ENCODE measurements around the gene MAGEC1.
"Not testable (repeated sequence)": the region's sequence is repeated elsewhere in the genome, so short reads cannot be mapped to it uniquely, and the experiment has no call there.

MAGEC1 gene

GRCh38 chrX:141903400-141904155, at the start of gene MAGEC1:
Gene MAGEC1, plus strand, starts transcription at chrX:141903894. Its CDS starts 1,179 bp downstream, at chrX:141905073.
- Histone ChIP-seq H3K4me1 (ENCODE audit: insufficient read depth, low read length) (no peaks in the 10 kb centered on the region), H3K36me3 (ENCODE audit: insufficient read depth, low read length) (no peaks in the 10 kb centered on the region), H3K27me3 (ENCODE audit: control insufficient read depth in 1 of 2, insufficient read depth in 2 of 2, low read length in 2 of 2) (no peaks in the 10 kb centered on the region), H3K27ac (ENCODE audit: low read depth, low read length) (no peak within 1 kb of the TSS), H3K4me3 (ENCODE audit: low read depth in 1 of 2, low read length in 2 of 2) (no peak within 1 kb of the TSS), H3K9ac (ENCODE audit: low read length) (no peak within 1 kb of the TSS), H3K9me3 (ENCODE audit: low read length) (no peaks in the 10 kb centered on the region)

- no peaks in the 10 kb centered on the region for H3K9me3 ChIP-seq (ENCODE audit: low read length)
- no peak overlapping the region for H3K9ac ChIP-seq (ENCODE audit: low read length)
- no peaks in the 10 kb centered on the region for H3K27me3 ChIP-seq (ENCODE audit: control insufficient read depth in 1 of 2, insufficient read depth in 2 of 2, low read length in 2 of 2)
- H3K27ac ChIP-seq (ENCODE audit: low read depth, low read length) = no peak overlapping the region
- H3K36me3 ChIP-seq (ENCODE audit: insufficient read depth, low read length) = no peaks in the 10 kb centered on the region
- H3K4me3 ChIP-seq (ENCODE audit: low read depth in 1 of 2, low read length in 2 of 2) = no peak overlapping the region
- no peaks in the 10 kb centered on the region for H3K4me1 ChIP-seq (ENCODE audit: insufficient read depth, low read length)
These were observed 46.2 kb upstream of the MAGEC1 start for GRCh38 chrX:141857479-141857878.

- Histone ChIP-seq H3K4me3 (ENCODE audit: low read depth in 1 of 2, low read length in 2 of 2) (no peak overlapping the region), H3K36me3 (ENCODE audit: insufficient read depth, low read length) (no peaks in the 10 kb centered on the region), H3K4me1 (ENCODE audit: insufficient read depth, low read length) (no peaks in the 10 kb centered on the region), H3K27ac (ENCODE audit: low read depth, low read length) (no peak overlapping the region), H3K27me3 (ENCODE audit: control insufficient read depth in 1 of 2, insufficient read depth in 2 of 2, low read length in 2 of 2) (peaks cover 0 to 5% of the 10 kb centered on the region in 2 donors), H3K9ac (ENCODE audit: low read length) (no peak overlapping the region), H3K9me3 (ENCODE audit: low read length) (no peaks in the 10 kb centered on the region)
These were observed 24.1 kb upstream of the MAGEC1 start for GRCh38 chrX:141879616-141880015.

GRCh38 chrX:141888811-141889210, 14.9 kb upstream of the MAGEC1 start:
- H3K36me3 ChIP-seq (ENCODE audit: insufficient read depth, low read length); H3K27me3 ChIP-seq (ENCODE audit: control insufficient read depth in 1 of 2, insufficient read depth in 2 of 2, low read length in 2 of 2); H3K27ac ChIP-seq (ENCODE audit: low read depth, low read length); H3K9ac ChIP-seq (ENCODE audit: low read length); H3K4me1 ChIP-seq (ENCODE audit: insufficient read depth, low read length); H3K4me3 ChIP-seq (ENCODE audit: low read depth in 1 of 2, low read length in 2 of 2); H3K9me3 ChIP-seq (ENCODE audit: low read length): not testable (repeated sequence)

- Histone ChIP-seq H3K27me3 (ENCODE audit: control insufficient read depth in 1 of 2, insufficient read depth in 2 of 2, low read length in 2 of 2) (no peaks in the 10 kb centered on the region), H3K9ac (ENCODE audit: low read length) (no peak overlapping the region), H3K27ac (ENCODE audit: low read depth, low read length) (no peak overlapping the region), H3K9me3 (ENCODE audit: low read length) (no peaks in the 10 kb centered on the region), H3K4me1 (ENCODE audit: insufficient read depth, low read length) (no peaks in the 10 kb centered on the region), H3K36me3 (ENCODE audit: insufficient read depth, low read length) (no peaks in the 10 kb centered on the region), H3K4me3 (ENCODE audit: low read depth in 1 of 2, low read length in 2 of 2) (no peak overlapping the region)
These were observed 9.0 kb upstream of the MAGEC1 start for GRCh38 chrX:141894733-141895132.

- no peaks in the 10 kb centered on the region for H3K36me3 ChIP-seq (ENCODE audit: insufficient read depth, low read length)
- no peaks in the 10 kb centered on the region for H3K9me3 ChIP-seq (ENCODE audit: low read length)
- H3K4me3 ChIP-seq (ENCODE audit: low read depth in 1 of 2, low read length in 2 of 2) = no peak overlapping the region
- no peak overlapping the region for H3K9ac ChIP-seq (ENCODE audit: low read length)
- H3K4me1 ChIP-seq (ENCODE audit: insufficient read depth, low read length) = no peaks in the 10 kb centered on the region
- no peaks in the 10 kb centered on the region for H3K27me3 ChIP-seq (ENCODE audit: control insufficient read depth in 1 of 2, insufficient read depth in 2 of 2, low read length in 2 of 2)
- no peak overlapping the region for H3K27ac ChIP-seq (ENCODE audit: low read depth, low read length)
These were observed 6.0 kb upstream of the MAGEC1 start for GRCh38 chrX:141897690-141898089.

- no peaks in the 10 kb centered on the region for H3K4me1 ChIP-seq (ENCODE audit: insufficient read depth, low read length)
- H3K27ac ChIP-seq (ENCODE audit: low read depth, low read length) = no peak overlapping the region
- no peaks in the 10 kb centered on the region for H3K27me3 ChIP-seq (ENCODE audit: control insufficient read depth in 1 of 2, insufficient read depth in 2 of 2, low read length in 2 of 2)
- no peak overlapping the region for H3K9ac ChIP-seq (ENCODE audit: low read length)
- no peak overlapping the region for H3K4me3 ChIP-seq (ENCODE audit: low read depth in 1 of 2, low read length in 2 of 2)
- no peaks in the 10 kb centered on the region for H3K36me3 ChIP-seq (ENCODE audit: insufficient read depth, low read length)
- no peaks in the 10 kb centered on the region for H3K9me3 ChIP-seq (ENCODE audit: low read length)
These were observed 1.3 kb upstream of the MAGEC1 start for GRCh38 chrX:141902366-141902765.

GRCh38 chrX:141904262-141904661, 568 bp downstream of the MAGEC1 start:
- H3K27ac ChIP-seq (ENCODE audit: low read depth, low read length) = no peak overlapping the region
- no peaks in the 10 kb centered on the region for H3K4me1 ChIP-seq (ENCODE audit: insufficient read depth, low read length)
- H3K9ac ChIP-seq (ENCODE audit: low read length) = no peak overlapping the region
- H3K4me3 ChIP-seq (ENCODE audit: low read depth in 1 of 2, low read length in 2 of 2) = no peak overlapping the region
- H3K27me3 ChIP-seq (ENCODE audit: control insufficient read depth in 1 of 2, insufficient read depth in 2 of 2, low read length in 2 of 2) = no peaks in the 10 kb centered on the region
- H3K36me3 ChIP-seq (ENCODE audit: insufficient read depth, low read length) = no peaks in the 10 kb centered on the region
- no peaks in the 10 kb centered on the region for H3K9me3 ChIP-seq (ENCODE audit: low read length)

- Histone ChIP-seq H3K4me1 (ENCODE audit: insufficient read depth, low read length) (no peaks in the 10 kb centered on the region), H3K4me3 (ENCODE audit: low read depth in 1 of 2, low read length in 2 of 2) (no peak overlapping the region), H3K9me3 (ENCODE audit: low read length) (no peaks in the 10 kb centered on the region), H3K9ac (ENCODE audit: low read length) (no peak overlapping the region), H3K27ac (ENCODE audit: low read depth, low read length) (no peak overlapping the region), H3K27me3 (ENCODE audit: control insufficient read depth in 1 of 2, insufficient read depth in 2 of 2, low read length in 2 of 2) (no peaks in the 10 kb centered on the region), H3K36me3 (ENCODE audit: insufficient read depth, low read length) (no peaks in the 10 kb centered on the region)
These were observed 14.1 kb downstream of the MAGEC1 start for GRCh38 chrX:141917801-141918200.

GRCh38 chrX:141924293-141924692, 20.6 kb downstream of the MAGEC1 start:
- Histone ChIP-seq H3K27ac (ENCODE audit: low read depth, low read length) (no peak overlapping the region), H3K4me1 (ENCODE audit: insufficient read depth, low read length) (no peaks in the 10 kb centered on the region), H3K4me3 (ENCODE audit: low read depth in 1 of 2, low read length in 2 of 2) (no peak overlapping the region), H3K9ac (ENCODE audit: low read length) (no peak overlapping the region), H3K9me3 (ENCODE audit: low read length) (no peaks in the 10 kb centered on the region), H3K36me3 (ENCODE audit: insufficient read depth, low read length) (no peaks in the 10 kb centered on the region), H3K27me3 (ENCODE audit: control insufficient read depth in 1 of 2, insufficient read depth in 2 of 2, low read length in 2 of 2) (no peaks in the 10 kb centered on the region)

- no peaks in the 10 kb centered on the region for H3K36me3 ChIP-seq (ENCODE audit: insufficient read depth, low read length)
- peaks cover 0 to 4% of the 10 kb centered on the region in 2 donors for H3K27me3 ChIP-seq (ENCODE audit: control insufficient read depth in 1 of 2, insufficient read depth in 2 of 2, low read length in 2 of 2)
- H3K4me3 ChIP-seq (ENCODE audit: low read depth in 1 of 2, low read length in 2 of 2) = no peak overlapping the region
- no peaks in the 10 kb centered on the region for H3K9me3 ChIP-seq (ENCODE audit: low read length)
- H3K9ac ChIP-seq (ENCODE audit: low read length) = no peak overlapping the region
- H3K27ac ChIP-seq (ENCODE audit: low read depth, low read length) = no peak overlapping the region
- H3K4me1 ChIP-seq (ENCODE audit: insufficient read depth, low read length) = no peaks in the 10 kb centered on the region
These were observed 24.7 kb downstream of the MAGEC1 start for GRCh38 chrX:141928432-141928831.

GRCh38 chrX:141934059-141934641, 30.5 kb downstream of the MAGEC1 start:
- Histone ChIP-seq H3K27me3 (ENCODE audit: control insufficient read depth in 1 of 2, insufficient read depth in 2 of 2, low read length in 2 of 2) (peaks cover 0 to 4% of the 10 kb centered on the region in 2 donors), H3K4me1 (ENCODE audit: insufficient read depth, low read length) (no peaks in the 10 kb centered on the region), H3K9me3 (ENCODE audit: low read length) (no peaks in the 10 kb centered on the region), H3K4me3 (ENCODE audit: low read depth in 1 of 2, low read length in 2 of 2) (no peak overlapping the region), H3K27ac (ENCODE audit: low read depth, low read length) (no peak overlapping the region), H3K36me3 (ENCODE audit: insufficient read depth, low read length) (no peaks in the 10 kb centered on the region), H3K9ac (ENCODE audit: low read length) (no peak overlapping the region)
